ENCODE data around the gene TLE1. TPM values are rescaled to one million over a fixed set of nuclear protein-coding genes. Genes with fewer than 3 reads are reported as not detected.

Gene TLE1
- total and polyA plus RNA-seq, 2 of the 4 experiments (the other 2 are of a cell fraction): 36.0 to 51.0 TPM

GRCh38 chr9:81539317-81539716 lies 150.0 kb downstream of the TLE1 start:
- no peaks in the 10 kb centered on the region for H3K27me3 ChIP-seq (ENCODE audit: control insufficient read depth, insufficient read depth, low read length)
- WGBS, 2 experiments (ENCODE audit: extremely low coverage in 2 of 2, insufficient read length in 1 of 2): no CpG with 5 or more reads among the region's 3 CpGs
- no peak overlapping the region for H2BK5ac ChIP-seq (ENCODE audit: low read depth, low read length, poor library complexity, severe bottlenecking)
- H3K9me1 ChIP-seq (ENCODE audit: insufficient read depth, low read length): peaks cover 3% of the 10 kb centered on the region; the same call in 1 of the 2 replicates
- no peak overlapping the region for H3K9ac ChIP-seq (ENCODE audit: low read depth, low read length)
- no peak overlapping the region for H2AK9ac ChIP-seq (replicated peaks; ENCODE audit: low read depth, low read length, poor library complexity)
- no peak overlapping the region for H2BK15ac ChIP-seq (ENCODE audit: low read depth, low read length)
- dilution Hi-C loops (cut with HindIII; ENCODE audit: low sequenced_read_pairs, unreplicated experiment): no loop called here
- H4K5ac ChIP-seq (ENCODE audit: low read depth, low read length): no peak overlapping the region
- no peak overlapping the region for H2BK120ac ChIP-seq (ENCODE audit: low read depth, low read length)
- intact Hi-C loops (cut with micrococcal nuclease): no loop called here
- no peak overlapping the region for H4K8ac ChIP-seq (ENCODE audit: low read depth in 2 of 2, low read length in 2 of 2)
- no peaks in the 10 kb centered on the region for H4K20me1 ChIP-seq (ENCODE audit: insufficient read depth, low read length)
- H3K9me3 ChIP-seq (ENCODE audit: control insufficient read depth, insufficient read depth, low read length): no peaks in the 10 kb centered on the region
- H3K36me3 ChIP-seq (ENCODE audit: control insufficient read depth, insufficient read depth, low read length): no peaks in the 10 kb centered on the region
- H4K91ac ChIP-seq (ENCODE audit: insufficient read depth, low read depth, low read length): no peak overlapping the region
- no peak overlapping the region for H3K56ac ChIP-seq (ENCODE audit: extremely low read depth, insufficient read depth, low read length)
- no peak overlapping the region for H3K4ac ChIP-seq (ENCODE audit: low read depth, low read length)
- no peak overlapping the region for H2BK20ac ChIP-seq (ENCODE audit: low read depth, low read length)
- ChIA-PET POLR2A (ENCODE audit: unreplicated experiment) (no interaction called here), CTCF (no interaction called here)
- H2AFZ ChIP-seq (replicated peaks; ENCODE audit: low read length, poor library complexity): no peak overlapping the region
- H3K18ac ChIP-seq (ENCODE audit: low read depth, low read length): no peak overlapping the region
- no peak for ATAC-seq (ENCODE audit: low read depth)
- H3K14ac ChIP-seq (replicated peaks; ENCODE audit: low read depth, low read length): no peak overlapping the region
- DNase-seq: no peak
- in situ Hi-C loops (cut with MboI; ENCODE audit: low sequenced_read_pairs): loop anchor here (25.0 kb wide), 1 partner anchor 1073 kb away; no protein-coding TSS in a partner anchor
- H3K4me1 ChIP-seq (ENCODE audit: control insufficient read depth, insufficient read depth, low read length): no peaks in the 10 kb centered on the region; the same call in 1 of the 2 replicates
- no peak overlapping the region for H3K23ac ChIP-seq (ENCODE audit: low read depth, low read length)
- BruUV-seq (replicated peaks): no TSS peak
- H3K27ac ChIP-seq (ENCODE audit: insufficient read depth, low read length): no peak overlapping the region
- H2AK5ac ChIP-seq (ENCODE audit: low read depth, low read length): no peak overlapping the region
- no peaks in the 10 kb centered on the region for H3K79me1 ChIP-seq (ENCODE audit: low read depth in 1 of 2, low read length in 2 of 2)
- H3K4me3 ChIP-seq (ENCODE audit: insufficient read depth, low read depth, low read length): no peak overlapping the region
- H3K4me2 ChIP-seq (ENCODE audit: low read depth, low read length): no peak overlapping the region
- no peak for TF ChIP-seq CTCF (conservative IDR thresholded peaks at IDR 0.05; ENCODE audit: low read depth, low read length)
- no peak for TF ChIP-seq RCOR1 (IDR thresholded peaks at IDR 0.05; ENCODE audit: insufficient replicate concordance, low read length)

All from IMR-90 (cell line).